Measurements from ENCODE around the gene CER1. TPM values are rescaled to one million over a fixed set of nuclear protein-coding genes. Genes with fewer than 3 reads are reported as not detected.

Gene CER1
- total RNA-seq, 2 experiments from 2014 or later: not detected

GRCh38 chr9:14766299-14766698 lies 43.8 kb upstream of the CER1 start:
- Mint-ChIP-seq H3K36me3 (ENCODE audit: low read depth) (no peaks in the 10 kb centered on the region), H3K9me3 (no peaks in the 10 kb centered on the region), H3K4me3 (no peak overlapping the region), H3K4me1 (ENCODE audit: low read depth) (no peaks in the 10 kb centered on the region), H3K27ac (no peak overlapping the region), H3K27me3 (peaks cover 15% of the 10 kb centered on the region)
- TF ChIP-seq CTCF (IDR thresholded peaks at IDR 0.05): no peak
- no peak for DNase-seq
- CTCF ChIA-PET: interaction anchor here (1.0 to 2.1 kb wide), 3 partner anchors 12 to 150 kb away, joined by 3 to 7 read pairs (median 5); no protein-coding TSS in a partner anchor
- no peak for ATAC-seq
- POLR2A ChIA-PET: no interaction called here
- intact Hi-C loops (cut with micrococcal nuclease): loop anchor here (5.0 kb wide), 1 partner anchor 299 kb away; no protein-coding TSS in a partner anchor

GRCh38 chr9:14761584-14761983 lies 39.1 kb upstream of the CER1 start:
- Mint-ChIP-seq H3K4me1 (ENCODE audit: low read depth) (no peaks in the 10 kb centered on the region), H3K36me3 (ENCODE audit: low read depth) (no peaks in the 10 kb centered on the region), H3K27ac (no peak overlapping the region), H3K27me3 (peaks cover 7% of the 10 kb centered on the region), H3K4me3 (no peak overlapping the region), H3K9me3 (no peaks in the 10 kb centered on the region)
- intact Hi-C loops (cut with micrococcal nuclease): no loop called here
- no peak for ATAC-seq
- DNase-seq: no peak
- ChIA-PET CTCF (no interaction called here), POLR2A (no interaction called here)
- no peak for TF ChIP-seq CTCF (IDR thresholded peaks at IDR 0.05)

- H3K27ac Mint-ChIP-seq: no peak overlapping the region
- peaks cover 3% of the 10 kb centered on the region for H3K27me3 Mint-ChIP-seq
- no peaks in the 10 kb centered on the region for H3K9me3 Mint-ChIP-seq
- H3K4me3 Mint-ChIP-seq: no peak overlapping the region
- no peak for DNase-seq
- no peaks in the 10 kb centered on the region for H3K4me1 Mint-ChIP-seq (ENCODE audit: low read depth)
- ChIA-PET POLR2A (no interaction called here), CTCF (interaction anchor here (0.7 kb wide), 1 partner anchor 8 kb away, joined by 5 read pairs; no protein-coding TSS in a partner anchor)
- intact Hi-C loops (cut with micrococcal nuclease): no loop called here
- no peaks in the 10 kb centered on the region for H3K36me3 Mint-ChIP-seq (ENCODE audit: low read depth)
- no peak for ATAC-seq
- no peak for TF ChIP-seq CTCF (IDR thresholded peaks at IDR 0.05)
Measured at GRCh38 chr9:14760060-14760459, 37.5 kb upstream of the CER1 start.

- no peak overlapping the region for H3K4me3 Mint-ChIP-seq
- TF ChIP-seq CTCF (IDR thresholded peaks at IDR 0.05): no peak
- intact Hi-C loops (cut with micrococcal nuclease): no loop called here
- H3K27me3 Mint-ChIP-seq: peaks cover 6% of the 10 kb centered on the region
- no peaks in the 10 kb centered on the region for H3K9me3 Mint-ChIP-seq
- ChIA-PET POLR2A (no interaction called here), CTCF (interaction anchor here (1.7 kb wide), 1 partner anchor 12 kb away, joined by 4 read pairs; no protein-coding TSS in a partner anchor)
- no peak overlapping the region for H3K27ac Mint-ChIP-seq
- no peaks in the 10 kb centered on the region for H3K36me3 Mint-ChIP-seq (ENCODE audit: low read depth)
- no peaks in the 10 kb centered on the region for H3K4me1 Mint-ChIP-seq (ENCODE audit: low read depth)
- DNase-seq (no peak), ATAC-seq (no peak)
Measured at GRCh38 chr9:14756291-14756690, 33.8 kb upstream of the CER1 start.

GRCh38 chr9:14752871-14753270 lies 30.3 kb upstream of the CER1 start:
- Mint-ChIP-seq H3K27ac (no peak overlapping the region), H3K27me3 (peaks cover 14% of the 10 kb centered on the region), H3K4me3 (no peak overlapping the region), H3K4me1 (ENCODE audit: low read depth) (peaks cover 5% of the 10 kb centered on the region), H3K36me3 (ENCODE audit: low read depth) (no peaks in the 10 kb centered on the region), H3K9me3 (no peaks in the 10 kb centered on the region)
- intact Hi-C loops (cut with micrococcal nuclease): no loop called here
- POLR2A ChIA-PET: no interaction called here
- DNase-seq (no peak), ATAC-seq (no peak)
- no peak for TF ChIP-seq CTCF (IDR thresholded peaks at IDR 0.05)
- CTCF ChIA-PET: interaction anchor here (1.2 kb wide), 1 partner anchor 16 kb away, joined by 4 read pairs; no protein-coding TSS in a partner anchor
